GM21619 (cell line): Measurements from ENCODE around the gene CLDN5.

Experiments used
- ATAC-seq: cut with Tn5 transposase; IDR thresholded peaks from one replicate; pipeline ENCODE4 v1.9.1; 2021; ENCODE audit not compliant: unreplicated experiment

CLDN5 gene

DNA sequence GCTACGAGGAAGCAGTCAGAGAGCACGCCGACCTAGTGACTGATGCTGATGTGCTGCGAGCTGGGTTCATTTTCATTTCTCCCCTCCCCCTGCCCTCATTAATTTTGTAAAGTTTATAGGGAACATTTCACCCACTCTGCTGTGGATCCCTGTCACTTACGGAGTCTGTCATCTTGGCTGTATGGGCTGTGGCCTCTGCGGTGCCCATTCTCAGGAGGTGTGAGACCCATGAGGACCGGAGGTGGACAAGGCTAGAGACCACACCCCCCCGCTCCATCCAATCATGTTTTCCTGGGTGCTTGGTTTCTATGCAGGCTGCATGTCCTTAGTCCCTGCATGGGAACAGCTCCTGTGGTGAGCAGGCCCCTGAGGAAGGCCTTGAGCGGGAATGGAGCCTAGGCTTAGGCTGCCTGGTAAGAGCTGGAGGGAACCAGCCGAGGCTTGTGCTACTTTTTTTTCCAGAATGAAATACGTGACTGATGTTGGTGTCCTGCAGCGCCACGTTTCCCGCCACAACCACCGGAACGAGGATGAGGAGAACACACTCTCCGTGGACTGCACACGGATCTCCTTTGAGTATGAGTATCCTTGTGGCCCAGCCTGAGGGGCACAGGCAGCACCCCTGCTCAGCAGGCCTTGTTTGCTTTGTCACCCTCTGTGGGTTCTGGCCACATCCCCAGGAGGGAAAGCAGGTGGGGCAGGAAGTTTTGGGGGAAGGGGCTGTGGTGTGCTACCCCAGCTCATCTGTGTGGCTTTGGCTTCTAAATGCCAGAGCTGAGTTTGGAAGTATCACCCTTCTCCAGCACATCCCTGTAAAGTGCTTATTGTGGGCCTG lies 19.1 kb downstream of the CLDN5 start:
- ATAC-seq = no peak

DNA sequence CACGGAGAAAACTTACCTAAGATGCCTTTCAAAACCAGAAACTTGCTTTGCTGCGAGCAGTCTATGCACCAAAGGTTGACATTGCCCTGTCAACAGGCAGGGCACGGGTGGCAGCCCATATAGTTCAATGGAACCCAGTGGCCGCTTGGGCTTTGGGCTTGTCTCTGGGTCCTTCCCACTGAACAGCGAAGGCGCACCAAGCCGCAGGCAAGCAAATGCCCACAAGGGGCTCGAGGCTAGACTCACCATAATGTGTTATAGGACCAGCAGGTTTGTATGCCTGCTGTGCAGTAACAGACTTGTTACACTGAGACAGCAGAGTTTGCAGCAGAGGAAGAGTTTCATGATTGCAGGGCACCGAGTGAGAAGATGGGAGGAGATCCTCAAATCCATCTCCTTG lies 20.3 kb downstream of the CLDN5 start:
- no peak for ATAC-seq

DNA sequence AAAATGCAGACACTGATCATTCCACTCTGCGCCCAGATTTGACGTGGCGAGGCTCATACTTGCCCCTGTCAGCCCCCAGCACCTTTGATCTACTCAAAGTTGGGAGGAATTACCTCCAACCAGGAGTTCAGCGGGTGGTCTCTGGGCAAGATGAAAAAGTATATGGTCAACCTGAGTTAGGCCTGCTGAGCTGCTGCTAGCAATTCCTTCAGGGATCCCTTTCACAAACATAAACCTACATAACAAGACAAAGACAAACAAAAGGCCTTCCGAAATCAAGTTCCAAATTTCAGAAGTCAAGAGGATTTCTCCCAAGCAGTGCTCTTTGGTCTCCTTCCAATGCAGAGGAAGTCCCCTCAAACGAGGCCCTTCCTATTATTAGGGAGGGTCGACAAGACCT lies 20.8 kb downstream of the CLDN5 start:
- ATAC-seq = no peak

DNA sequence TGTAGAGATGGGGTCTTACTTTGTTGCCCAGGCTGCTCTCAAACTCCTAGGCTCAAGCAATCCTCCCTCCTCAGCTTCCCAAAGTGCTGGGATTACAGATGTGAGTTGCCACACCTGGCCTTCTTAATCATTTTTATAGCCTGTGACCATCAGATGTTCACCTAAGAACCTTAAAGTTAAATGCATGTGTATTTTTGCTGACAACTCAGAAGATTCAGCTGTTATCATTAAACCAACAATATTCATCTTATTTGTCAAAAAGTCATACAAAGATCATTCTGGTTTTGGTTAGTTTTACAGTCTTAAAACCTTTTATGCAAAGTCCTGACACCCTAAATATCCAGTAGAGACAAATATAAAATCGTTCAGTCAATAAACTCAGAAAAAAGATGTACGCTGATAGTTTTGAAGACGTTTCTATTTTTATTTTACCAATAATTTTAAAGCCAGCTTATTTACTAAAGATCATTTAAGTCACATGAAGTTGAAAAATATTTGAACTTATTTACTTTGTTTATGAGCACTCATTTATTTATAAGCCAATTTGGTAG lies 22.2 kb downstream of the CLDN5 start:
- ATAC-seq = no peak

DNA sequence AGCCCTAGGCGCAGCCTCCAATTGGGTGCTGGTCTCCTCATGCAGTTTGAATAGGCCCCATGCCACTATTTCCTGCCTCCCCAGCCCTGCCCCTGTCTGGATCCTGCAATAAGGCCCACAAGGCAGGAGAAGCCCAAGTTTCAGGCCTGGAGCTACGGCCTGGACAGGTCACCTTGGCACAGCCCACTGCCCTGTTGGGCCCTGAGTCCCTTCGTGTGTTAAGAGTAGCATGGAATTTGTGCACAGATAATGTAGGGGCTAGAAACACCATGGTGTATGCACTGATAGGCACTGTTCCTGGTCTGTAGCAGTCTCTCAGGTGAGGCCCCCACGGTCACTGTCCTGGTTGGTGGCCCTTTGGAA lies 24.3 kb downstream of the CLDN5 start:
- no peak for ATAC-seq

DNA sequence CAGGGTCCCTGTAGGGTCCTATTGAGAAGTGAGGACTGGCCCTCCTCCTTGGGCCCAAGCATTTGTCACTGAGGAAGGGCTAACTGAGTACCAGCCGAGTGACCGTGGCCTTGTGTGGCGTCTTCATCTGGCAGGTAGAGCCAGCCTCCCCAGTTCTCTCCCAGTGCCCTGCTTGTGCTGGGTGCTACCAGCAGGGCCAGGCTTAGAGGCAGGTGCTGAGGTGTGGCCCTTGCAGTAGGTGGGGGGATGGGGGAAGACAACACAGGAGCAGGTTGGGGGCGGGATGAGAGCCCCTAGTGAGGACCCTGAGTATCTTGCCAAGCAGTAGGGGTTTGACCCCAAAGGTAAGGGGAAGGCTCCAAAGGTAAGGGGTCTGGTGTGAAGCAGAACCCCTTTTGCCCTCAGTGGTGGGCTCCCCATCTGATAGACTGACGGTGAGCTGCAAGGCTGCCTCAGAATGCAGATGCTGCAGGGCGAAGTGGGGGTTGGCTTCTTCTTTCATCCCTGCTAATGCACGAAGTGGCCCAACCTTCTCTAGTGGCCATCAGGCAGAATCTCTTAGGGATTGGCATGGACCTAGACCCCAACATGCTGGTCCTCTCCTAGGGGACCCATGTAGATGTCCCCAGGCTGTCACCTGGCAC lies 24.9 kb downstream of the CLDN5 start:
- no peak for ATAC-seq

DNA sequence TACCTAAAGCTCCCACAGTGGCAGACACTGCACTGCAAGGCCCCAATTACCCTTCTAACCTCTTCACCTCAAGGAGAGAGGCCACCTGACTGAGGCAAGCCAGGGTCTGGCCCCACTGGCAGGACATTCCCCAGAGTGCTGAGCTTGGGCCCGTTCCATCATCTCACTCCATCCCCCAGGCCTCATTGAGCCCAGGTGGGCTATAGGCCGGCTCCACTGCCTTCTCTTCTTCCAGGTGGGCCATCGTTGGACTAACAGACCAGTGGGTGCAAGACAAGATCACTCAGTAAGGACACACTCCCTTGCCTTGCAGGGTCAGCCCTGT lies 25.4 kb downstream of the CLDN5 start:
- no peak for ATAC-seq

DNA sequence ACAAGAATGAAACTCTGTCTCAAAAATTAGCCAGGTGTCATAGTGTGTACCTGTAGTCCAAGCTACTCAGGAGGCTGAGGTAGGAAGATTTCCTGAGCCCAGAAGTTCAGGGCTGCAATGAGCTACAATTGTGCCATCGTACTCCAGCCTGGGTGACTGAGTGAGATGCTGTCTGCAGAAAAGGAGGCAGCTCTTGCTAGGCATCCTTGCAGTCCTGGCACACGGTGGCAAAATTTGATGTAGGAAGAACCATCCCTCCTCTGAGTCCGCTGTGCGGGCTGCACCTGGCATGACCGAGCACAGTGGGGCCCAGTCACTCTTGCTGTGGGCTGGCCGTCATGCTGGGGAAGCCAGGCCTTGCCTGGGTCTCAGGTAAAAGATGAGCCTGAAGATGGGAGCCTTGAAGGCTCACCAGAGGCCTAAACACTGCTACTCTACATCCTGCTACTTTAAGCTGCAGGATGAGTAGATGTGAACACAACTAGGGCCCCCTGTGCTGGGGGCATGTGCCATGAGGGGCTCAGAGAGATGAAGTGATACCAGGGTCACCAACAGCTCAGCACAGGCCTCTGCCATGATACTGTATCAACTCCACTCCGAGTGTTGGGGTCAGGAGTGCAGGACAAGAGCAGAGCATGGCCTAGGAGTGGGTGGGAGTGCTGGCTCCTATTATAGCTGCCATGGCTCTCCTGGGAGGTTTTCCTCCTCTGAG lies 25.9 kb downstream of the CLDN5 start:
- ATAC-seq = no peak

DNA sequence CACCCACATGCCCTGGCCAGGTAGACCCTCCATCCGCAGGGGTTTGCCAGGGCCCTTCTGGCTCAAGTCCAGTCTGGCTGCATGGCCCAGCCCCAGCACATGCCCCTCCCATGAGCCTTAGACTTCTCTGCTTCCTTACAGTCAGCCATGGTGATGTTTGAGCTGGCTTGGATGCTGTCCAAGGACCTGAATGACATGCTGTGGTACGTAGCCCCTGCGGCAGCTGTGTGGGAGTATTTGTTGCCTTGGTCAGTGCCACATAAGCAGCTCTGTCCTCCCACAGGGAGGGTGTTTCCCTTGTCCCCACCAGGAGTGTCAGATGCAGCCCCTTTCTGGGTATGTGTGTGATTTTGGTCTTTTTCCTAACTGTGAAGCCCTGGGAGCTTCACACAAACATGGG lies 27.0 kb downstream of the CLDN5 start:
- ATAC-seq = no peak

DNA sequence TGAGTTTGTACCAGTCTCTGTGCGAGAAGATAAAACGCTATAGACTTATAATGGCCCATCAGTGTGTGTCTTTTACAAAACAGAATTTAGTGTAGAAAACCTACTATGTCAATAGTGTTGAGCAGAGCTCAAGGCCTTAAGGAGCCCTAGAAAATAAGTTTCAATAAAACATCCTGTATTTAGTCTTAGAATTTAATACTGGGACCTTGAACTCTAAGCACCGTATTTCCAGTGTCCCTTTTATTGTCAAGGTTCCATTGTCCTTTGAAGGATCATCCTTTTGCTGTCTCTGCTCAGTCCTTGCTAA lies 27.9 kb downstream of the CLDN5 start:
- no peak for ATAC-seq

DNA sequence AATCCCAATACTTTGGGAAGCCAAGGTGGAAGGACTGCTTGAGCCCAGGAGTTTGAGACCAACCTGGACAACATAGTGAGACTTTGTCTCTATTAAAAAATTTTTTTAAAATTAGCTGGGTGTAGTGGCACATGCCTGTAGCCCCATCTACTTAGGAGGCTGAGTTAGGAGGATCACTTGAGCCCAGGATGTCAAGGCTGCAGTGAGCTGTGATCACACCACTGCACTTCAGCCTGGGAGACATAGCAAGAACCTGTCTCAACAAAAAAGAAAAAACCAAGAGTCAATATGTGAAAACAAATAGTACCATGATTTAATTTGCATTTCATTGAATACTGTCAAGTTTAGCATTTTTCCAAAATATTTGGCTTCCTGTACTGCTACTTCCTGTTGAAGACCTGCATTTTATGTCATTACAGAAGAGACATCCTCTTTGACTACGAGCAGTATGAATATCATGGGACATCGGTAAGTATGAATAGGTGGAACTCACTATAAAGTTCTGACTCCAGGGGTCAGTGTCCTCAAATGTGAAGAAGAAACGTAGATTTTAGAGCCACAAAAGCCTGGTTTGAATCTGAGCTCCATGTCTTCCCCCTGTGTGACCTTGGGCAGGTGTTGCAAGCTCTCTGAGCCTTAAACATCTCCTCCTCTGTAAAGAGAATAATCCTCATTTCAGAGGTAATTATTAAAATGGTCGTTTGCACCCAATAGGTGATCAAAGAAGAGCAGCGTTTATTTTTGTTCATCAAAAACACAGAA lies 28.5 kb downstream of the CLDN5 start:
- ATAC-seq = no peak

DNA sequence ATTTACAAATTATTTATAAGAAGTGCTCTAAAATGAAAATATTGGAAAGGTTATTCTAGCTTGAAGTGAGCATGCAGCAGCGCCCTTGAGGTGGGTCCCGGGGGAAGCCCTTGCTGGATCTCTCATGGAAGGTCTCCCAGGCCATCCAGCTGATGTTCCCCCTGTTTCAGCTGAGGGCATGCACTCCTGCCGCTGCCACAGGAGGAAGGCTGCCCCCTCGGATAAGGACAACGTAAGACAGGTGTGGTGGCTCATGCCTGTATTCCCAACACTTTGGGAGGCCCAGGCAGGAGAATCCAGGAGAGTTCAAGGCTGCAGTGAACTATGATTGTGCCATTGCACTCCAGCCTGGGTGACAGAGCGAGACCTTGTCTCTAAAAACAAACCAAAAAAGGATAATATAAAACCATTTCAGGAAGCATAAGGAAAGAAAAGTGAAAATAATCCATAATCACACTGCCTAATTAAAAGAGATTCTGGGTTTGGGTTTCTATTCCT lies 29.5 kb downstream of the CLDN5 start:
- no peak for ATAC-seq

DNA sequence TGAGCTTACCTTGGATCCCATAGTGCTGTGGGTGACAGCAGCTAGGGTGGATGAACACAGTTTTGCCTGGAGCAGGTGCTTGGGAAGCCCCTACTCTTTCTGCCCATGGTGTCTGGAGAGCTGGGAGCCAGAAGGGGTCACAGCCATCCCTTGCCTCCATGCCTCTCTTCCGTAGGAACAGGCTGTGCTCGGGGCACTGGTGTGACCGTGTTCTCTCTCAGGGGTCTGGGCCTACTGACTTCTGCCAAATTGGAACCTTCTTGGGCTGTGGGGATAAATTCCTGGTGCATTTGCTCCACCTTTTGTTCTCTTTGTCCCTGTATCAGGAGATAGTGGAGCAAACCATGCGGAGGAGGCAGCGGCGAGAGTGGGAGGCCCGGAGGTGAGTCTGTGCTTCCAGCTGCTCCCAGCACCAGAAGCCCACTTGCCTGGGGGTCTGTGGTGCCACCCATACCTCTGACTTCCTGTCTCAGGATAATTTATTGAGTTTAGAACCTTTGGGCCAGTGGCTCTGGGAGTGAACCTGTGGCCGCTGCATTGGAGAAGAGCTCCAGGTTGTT lies 30.1 kb downstream of the CLDN5 start:
- no peak for ATAC-seq

DNA sequence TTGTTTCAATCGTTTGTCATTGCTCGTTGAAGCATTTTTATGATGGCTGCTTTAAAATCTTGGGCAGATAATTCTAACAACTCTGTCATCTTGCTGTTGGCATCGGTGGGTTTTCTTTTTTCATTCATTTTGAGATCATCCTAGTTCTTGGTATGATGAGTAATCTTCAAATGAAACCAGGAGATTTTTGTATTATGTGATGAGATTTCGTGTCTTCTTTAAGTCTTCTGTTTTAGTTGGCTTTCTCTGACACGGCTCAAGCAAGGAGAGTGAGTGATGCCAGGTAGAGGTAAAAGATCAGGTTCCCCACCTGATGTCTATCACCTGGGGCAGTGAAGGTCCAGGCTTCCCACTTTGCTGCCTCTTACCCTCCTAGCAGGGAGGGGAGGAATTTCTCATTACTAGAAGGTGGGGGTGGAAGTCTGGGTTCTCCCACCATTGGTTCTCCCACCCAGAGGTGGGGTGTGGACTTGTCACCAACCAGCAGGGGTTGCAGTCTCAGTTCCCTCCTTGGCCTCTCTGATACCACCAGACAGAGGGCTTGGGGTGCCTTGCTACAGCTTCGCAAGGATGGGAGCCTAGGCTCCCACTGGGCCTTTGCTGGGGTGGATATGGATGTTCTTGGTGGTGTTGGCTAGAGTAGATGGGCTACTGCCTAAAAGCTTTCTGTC lies 31.6 kb downstream of the CLDN5 start:
- ATAC-seq = no peak

DNA sequence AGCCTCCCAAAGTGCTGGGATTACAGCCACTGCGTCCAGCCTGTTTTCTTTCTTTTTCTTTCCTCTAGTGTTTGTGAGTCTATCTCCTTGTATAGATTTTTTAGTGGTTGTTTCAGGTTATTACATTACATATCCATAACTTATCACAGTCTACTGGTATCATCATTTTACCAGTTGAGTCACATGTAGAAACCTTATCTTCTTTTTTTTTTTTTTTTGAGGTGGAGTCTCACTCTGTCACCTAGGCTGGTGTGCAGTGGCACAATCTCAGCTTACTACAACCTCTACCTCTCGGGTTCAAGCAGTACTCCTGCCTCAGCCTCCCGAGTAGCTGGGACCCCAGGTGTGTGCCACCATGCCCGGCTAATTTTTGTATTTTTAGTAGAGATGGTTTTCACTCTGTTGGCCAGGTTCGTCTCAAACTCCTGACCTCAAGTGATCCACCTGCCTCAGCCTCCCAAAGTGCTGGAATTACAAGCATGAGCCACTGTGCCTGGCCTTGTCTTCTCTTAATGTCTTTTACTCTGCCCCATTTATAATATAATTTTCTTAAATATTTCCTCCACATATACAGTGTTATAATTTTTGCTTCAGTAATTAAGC lies 33.5 kb downstream of the CLDN5 start:
- ATAC-seq = no peak

DNA sequence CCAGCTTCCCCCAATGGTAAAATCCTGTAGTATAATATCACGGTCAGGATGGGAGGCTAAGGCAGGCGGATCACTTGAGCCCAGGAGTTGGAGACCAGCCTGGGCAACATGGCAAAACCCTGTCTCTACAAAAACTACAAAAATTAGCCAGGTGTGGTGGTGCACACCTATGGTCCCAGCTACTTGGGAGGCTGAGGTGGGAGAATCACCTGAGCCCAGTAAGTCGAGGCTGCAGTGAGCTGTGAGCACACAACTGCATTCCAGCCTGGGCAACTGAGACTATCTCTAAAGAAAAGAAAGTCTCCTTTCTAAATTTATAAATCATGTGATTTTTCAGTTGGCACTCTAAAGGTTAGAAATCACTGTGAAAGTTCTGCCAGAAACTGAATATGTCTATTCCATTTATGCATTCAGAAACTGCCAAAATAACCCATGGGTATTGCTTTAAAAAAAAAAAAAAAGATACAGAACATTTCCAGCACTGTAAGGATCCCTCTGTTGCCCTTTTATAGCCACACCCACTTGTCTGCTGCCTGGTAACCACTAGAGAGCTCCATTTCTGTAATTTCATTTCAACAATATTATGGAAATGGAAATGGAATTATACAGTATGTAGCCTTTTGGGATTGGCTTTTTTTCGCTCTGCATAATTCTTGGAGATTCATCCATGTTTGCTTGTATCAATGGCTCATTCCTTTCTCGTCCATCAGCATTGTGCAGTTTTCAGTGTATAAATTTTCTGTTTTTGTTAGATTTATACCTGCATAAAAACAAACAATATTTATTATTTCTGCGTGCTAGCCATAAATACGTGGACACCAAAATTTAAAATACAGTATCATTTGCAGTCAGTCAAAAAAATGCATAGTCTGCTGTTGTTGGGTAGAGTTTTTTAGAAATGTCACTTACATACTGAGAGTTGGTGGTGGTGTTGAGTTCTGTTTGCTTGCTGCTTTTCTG lies 35.0 kb downstream of the CLDN5 start:
- ATAC-seq = no peak

DNA sequence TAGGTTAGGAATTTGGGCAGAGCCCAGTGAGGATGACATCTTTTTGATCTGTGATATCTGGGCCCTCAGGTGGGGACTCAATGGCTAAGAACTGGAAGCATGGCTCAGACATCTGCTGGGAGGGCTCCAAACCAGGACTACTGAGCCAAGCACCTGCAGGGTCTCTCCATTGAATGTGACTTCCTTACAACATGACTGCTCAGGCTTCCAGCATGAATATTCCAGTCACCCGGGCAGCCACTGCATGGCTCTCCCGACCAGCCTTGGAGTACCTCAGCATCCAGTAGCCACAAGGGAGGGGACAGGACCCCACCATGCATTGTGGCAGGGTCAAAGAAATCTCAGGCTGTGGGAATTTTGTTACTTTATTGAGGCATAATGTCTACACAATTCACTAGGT lies 35.9 kb downstream of the CLDN5 start:
- no peak for ATAC-seq

DNA sequence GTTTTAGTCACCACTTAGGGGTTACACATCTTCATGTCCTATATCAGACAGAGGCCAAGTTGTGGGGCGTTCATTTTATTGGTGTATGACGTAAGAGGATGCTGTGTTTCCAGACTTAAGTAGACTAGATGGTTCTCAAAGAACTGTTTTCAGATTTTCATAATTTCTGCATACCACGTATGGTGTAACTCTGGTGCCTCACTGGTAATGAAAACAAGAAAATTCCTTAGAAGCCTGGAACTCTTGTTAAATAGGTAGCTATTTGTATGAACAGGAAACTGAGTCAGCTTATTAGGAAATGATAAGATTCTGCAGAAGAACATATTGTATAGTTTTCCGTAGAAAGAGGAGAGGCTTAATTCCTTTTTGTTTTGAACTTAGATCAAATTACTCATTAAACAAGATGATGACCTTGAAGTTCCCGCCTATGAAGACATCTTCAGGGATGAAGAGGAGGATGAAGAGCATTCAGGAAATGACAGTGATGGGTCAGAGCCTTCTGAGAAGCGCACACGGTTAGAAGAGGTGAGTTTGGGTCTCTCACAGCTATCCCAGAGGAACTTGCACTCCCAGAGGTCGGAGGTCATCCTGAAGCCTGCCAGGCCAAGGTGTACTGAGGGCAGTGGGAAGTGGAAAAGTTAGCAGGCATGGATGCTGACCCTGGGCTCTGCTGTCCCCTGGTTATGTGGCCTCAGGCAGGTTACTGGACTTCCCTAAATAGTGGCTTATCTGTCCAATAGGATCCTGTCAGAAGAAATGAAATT lies 40.5 kb downstream of the CLDN5 start:
- ATAC-seq = no peak
